ENCODE results near the gene CGNL1.

Gene CGNL1

DNA sequence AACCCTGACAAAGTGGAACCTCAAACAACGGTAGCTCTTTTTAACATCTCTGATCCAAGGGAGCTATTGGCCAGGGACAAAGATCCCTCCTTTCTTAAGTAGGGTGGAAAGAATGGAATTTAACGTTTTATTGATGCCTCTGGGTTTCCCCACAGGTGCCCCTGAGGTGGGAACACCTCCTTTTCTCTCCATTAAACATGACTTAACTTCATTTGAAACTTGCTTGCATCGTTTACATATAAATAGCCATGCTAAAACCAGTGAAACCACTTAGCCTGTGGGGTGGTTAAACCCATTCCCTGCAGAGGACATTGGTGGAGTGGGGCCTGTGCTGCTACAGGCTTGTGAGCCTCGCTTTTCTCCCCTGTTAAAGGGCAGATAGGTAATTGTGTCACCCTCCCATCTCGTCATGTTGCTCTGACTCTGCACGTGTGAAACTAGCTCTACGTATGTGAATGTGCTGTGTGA is 9.7 kb downstream of the CGNL1 start:
- no peak for DNase-seq

DNA sequence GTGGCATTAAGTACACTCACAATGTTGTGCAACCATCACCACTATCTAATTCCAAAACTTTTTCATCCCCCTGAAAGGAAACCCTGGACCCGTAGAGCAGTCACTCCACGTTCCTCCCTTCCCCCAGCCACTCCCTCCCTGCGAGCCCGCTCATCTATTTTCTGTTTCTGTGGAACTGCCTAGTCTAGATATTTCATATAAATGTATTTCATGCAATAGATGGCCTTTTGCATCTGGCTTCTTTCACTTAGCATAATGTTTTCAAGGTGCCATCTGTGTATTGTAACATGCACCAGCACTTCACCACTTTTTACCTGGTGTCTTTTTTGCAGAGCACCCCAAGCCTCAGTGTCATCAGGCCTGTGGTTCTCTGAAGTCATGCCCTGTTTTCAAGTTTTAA is 10.7 kb downstream of the CGNL1 start:
- no peak for DNase-seq

DNA sequence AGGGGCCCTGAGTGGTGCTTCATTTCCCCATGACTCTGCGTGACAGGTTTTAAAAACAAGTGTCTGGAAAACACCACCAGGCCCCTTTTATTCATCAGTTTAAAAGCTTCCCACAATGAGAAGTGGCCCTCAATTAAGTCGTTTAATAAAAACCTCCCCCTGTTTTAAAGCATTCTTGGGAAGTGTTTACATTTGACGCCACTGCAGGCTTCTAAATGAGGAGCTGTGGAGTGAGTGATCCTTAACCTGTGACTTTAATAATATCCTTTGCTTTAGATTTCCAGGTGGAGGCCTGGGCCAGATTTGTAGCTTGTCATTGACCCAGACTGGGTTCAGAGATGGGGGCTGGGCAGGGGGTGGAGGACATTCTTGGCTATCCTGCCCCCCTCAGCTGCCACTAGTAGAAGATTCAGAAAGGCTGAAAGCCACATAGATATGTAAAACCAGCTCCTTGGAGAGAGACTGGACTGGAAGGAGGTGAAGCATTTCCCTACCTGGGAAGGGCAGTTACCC is 11.3 kb downstream of the CGNL1 start:
- no peak for DNase-seq

DNA sequence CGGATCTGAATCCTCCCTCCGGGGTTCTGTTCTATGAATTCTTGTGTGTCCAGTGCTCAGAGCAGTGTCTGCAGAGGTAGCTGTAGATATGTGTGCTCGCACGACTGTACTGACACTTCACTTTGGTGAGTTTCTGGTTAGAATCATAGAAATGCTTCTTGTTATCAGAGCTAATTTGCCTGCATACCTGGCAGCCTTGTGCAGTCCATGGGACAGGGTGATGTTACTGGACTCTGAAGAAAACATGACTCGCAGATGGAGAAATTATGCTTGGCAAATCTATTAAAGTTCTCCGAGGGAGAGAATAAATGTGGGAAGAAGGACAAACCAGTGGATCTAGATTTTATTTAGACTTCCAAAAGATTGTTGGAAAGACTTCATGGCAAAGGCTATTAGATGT is 12.2 kb downstream of the CGNL1 start:
- no peak for DNase-seq

DNA sequence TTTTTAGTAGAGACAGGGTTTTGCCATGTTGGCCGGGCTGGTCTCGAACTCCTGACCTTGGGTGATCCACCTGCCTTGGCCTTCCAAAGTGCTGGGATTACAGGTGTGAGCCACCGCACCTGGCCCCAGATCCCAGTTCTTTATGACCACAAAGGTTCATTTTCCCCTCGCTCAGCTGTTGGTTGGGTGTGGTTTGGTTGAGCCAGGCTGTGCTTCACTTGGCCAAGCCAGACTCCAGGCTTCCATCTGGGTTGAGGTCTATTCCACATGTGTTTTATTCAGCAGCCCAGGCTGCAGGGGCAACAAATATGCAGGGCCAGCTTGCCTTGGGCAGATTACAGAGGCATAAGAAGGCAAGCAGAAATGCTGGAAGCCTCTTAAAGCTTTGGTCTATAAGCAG is 13.7 kb downstream of the CGNL1 start:
- DNase-seq = no peak

DNA sequence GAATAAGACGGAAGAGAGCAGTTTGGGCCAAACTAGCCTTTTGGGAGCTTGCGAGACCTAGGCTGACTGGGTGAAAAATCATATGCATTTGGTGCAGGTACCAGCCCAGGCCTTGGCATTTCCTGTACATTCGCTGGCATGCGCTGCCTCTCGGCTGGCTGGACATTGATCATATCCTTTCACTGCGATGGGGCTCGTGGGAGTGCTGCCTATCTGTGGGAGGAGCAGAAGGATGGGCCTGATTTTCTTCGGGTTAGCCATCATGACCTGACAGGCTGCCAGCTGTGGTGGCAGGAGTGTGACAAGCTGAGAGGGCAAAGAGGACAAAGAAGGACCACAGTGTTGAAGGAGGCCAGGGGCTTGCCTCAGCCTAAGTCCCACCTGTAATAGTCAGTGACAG is 14.3 kb downstream of the CGNL1 start:
- DNase-seq = no peak

DNA sequence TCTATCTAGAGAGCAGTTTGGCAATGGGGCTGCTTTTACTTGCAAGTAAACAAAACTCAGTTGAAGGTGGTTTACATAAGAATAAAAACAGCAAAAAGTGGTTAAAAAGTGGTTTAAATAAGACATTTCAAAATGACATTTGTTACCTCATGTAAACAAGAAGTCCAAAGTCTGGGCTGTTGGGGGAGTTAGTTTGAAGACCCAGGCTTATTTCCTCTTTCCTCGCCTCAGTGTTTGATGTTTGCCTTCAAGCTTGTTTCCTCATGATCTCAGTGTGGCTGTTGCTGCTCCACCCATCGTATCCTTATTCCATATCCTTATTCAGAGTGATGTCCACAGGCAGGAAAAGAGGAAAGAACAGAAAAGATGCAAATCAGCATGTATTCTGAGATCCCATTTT is 15.2 kb downstream of the CGNL1 start:
- DNase-seq = no peak

DNA sequence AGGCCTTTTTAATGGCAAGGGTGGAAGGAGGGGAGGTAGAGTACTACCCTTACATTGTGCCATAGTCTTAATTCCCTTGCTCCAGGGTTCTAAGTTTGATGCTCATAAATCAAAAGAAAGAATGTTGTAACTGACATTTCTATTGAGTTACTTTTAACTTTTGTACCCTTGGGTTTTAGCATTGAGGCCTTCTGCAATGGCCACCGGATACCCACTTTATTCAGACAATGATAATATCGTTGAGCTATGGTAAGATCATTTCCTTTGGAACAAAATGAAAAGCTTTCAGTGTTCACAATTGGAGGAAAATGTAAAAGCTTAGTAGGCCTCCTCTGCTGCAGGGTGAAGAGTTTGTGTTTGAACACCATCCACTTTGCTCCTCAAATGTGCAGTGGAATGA is 16.8 kb downstream of the CGNL1 start:
- DNase-seq = no peak

DNA sequence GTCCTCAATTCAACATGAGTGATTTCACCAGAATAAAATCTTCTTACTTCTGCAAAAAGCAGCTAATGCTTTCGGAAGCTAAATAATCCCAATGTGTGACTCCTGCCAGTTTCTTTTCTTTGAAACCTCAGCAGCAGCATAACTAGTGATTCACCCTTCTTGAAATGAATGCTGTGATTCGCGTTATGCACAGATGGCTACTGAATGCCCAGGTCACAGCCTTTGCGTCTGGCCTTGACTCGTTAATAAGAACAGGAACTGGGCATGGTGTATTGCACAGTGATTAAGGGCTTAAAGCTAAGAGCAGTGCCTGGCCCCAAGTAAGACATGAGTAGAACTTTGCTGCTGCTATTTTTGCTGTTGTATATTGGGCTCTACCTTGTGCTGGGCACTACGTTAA is 19.0 kb downstream of the CGNL1 start:
- no peak for DNase-seq

DNA sequence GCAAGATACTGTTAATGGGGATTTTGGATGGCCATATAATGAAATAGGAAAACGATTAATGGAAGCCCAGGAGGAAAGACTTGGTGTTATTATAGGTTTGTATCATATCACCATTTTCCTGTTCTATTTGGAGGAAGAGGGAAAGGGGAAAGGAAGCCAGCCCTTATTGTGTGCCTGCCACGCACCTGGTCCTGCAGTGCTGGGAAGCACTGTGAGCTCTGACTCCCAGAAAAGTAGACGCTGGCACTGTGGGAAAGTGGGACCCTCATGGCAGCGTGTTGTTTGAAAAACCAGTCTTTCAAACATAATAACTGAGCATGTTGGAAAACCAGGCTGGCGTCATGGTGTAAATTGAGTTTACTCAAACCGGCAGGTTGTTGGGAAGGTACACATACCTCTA is 22.0 kb downstream of the CGNL1 start:
- no peak for DNase-seq

DNA sequence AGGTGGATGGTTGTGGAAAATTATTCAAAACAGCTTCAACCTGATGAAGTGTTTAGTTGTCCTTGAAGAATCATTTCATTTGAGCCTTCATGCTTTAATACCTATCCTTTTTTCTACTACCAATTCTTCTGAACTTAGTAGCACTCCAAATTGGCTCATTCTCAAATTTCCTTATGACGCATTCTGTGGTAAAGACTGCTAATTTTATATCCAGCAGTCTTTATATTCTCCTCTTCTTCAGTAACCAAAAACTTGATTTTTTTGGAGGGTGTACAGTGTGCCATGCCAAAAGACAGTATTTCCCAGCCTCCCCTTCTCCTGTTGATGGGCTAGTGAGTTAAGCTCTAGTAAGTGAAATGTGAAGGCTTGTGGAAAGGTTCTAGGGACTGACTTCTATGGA is 25.2 kb downstream of the CGNL1 start:
- DNase-seq = no peak

DNA sequence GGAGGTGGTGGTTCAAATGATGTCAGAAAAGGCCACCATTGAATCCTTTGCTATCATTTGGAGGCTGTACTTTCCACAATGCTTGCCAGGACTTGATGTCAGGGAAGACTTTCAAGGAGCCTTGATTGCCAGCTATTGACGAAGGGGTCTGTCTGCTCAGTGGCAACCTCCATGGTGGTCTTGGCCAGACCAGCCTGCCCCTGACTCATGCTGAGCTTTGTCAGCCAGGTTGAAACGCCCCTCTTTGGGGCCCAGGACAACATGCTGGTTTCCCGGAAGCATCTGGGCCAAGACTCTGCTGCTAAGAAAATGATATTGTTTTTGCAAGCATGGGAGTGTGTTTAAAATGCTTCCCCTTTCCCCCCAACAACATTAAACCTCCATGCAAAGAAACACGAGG is 26.7 kb downstream of the CGNL1 start:
- no peak for DNase-seq

DNA sequence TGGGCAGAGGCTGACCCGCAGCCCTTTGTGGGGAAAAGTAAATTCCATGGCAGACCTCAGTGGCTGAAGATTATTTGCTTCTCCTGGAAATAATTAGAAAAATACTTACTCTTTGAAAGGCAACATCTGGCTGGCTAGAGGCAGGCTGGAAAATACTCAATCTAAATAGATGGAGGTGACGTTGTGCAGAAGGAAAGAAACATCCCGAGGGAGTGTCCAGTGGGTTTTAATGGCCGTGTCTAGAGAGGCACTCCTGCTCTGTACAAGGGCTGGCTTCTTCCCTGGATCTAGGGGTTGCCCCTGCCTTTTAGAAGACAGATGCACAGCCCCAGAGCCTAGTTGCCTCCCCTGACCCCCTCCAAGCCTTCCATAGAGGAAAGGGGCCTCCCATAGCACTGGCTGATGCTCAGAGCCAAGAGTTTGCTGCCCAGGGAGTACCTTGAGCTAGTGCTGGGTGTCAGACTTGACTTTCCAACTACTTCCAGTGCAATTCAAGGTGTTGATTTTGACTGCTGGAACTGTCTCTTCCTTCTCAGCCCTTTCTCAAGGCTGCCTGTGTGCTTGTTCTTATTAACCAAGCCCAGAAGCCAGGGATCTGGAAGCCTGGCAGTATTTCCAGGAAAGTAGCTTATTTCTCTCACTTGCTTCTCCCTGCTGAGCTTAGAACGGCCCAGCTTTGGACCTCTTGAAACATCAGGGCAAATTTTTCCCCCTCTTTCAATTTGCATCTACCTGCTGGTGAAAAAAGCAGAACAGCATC is 27.4 kb downstream of the CGNL1 start:
- no peak for DNase-seq

DNA sequence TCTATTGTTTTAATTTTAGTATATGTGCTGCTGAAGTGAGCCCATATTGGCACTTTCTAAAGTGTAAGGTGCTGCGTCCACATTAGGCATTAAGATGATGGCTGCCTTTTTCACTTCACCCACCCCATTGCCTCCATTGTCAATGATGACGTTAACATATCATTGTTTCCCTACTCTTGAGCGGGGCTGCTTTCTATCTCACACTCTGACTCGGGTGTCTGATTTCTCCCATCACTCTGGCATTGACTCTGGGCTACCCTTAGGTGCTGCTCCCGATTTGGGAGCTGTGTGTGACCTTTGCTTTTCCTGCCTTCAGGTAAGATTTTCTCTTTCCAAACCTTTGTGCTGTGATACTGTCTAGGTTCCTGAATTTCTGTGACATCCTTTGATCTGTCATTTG is 28.8 kb downstream of the CGNL1 start:
- no peak for DNase-seq

DNA sequence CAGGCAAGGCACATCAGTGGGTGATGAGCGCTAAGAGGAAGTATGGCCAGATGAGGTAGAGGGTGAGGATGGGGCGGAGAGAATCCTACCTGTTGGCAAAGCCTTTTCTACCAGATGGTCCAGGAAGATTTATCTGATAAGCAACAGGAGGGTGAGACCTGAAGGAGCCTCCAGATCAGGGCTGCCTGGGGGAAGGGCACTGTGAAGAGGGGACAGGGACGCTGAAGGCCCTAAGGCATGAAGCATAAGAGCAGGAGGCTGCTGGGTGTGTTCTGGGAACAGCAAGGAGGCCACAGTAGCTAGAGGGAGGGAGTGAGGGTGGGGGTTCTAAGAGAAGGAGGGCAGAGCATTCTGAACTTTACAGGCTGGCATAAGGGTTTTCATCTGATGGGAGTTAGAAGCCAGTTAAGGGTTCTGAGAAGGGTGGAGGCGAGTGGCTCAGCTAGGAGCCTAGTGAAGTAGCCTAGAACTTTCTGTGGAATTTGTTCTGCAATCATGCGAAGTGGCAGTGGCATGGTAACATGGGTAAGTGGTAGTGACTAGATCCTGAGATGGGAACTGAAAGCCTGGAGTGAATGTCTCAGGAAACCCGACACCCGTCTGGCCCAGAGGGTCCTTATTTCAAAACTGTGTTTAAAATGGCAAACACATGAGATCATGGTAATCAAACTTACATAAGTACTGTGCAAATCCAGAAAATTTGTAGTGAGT is 29.9 kb downstream of the CGNL1 start:
- DNase-seq = no peak

DNA sequence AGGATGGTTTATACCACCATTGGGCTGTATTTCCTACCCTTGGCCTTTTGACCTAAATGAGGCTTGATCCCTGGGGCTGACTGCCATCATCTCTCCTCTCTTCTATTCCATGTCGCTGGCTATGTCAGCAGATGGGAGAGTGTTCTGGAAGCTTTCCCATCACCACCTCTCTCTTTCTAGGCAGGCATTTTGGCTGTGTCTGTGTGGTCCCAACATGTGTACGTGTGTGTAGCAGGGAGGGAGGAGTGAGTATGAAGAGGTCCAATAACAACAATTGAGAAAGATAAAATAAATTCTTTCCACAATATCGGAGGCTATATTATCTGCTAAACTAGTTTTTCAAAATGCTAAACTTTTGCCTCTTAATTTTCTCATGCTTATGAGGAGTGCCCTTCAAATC is 34.1 kb downstream of the CGNL1 start:
- DNase-seq = no peak

DNA sequence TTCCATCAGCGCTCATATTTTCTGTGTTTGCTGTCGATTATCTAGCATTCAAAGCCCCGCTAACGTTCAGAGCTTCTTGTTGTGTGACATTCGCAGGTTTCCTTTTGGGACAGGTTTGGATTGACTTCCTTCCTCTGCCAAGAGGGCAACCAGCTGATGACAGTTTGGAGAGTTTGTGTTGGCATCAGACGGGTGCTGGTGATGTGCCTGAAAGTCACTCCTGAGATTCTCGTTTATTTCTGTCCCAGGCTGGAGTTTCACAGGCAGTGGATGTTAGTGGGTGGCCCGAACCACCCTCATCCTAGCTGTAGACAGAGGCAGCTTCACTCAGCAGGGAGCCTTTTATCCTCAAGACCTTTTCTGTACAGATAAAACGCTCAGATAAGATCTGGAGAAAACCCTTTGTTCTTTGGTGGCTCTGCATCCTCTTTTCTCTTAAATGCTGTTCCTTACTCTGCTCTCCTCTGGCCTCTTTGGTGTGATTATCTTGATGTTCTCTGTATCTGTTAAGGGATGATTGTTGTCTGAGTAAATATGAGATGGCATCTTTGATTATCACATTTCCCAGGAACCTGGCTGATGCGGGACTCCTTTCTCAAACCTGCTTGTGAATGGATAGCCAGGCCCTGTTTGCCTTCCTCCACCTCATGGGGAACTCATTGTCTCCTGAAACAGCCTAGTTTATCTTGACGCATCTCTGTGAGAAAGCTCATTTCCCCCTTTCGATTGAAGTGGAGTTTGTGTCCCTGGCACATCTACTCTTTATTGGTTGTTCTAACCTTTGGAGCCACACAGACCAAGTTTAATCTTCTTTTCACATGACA is 35.9 kb downstream of the CGNL1 start:
- no peak for DNase-seq

DNA sequence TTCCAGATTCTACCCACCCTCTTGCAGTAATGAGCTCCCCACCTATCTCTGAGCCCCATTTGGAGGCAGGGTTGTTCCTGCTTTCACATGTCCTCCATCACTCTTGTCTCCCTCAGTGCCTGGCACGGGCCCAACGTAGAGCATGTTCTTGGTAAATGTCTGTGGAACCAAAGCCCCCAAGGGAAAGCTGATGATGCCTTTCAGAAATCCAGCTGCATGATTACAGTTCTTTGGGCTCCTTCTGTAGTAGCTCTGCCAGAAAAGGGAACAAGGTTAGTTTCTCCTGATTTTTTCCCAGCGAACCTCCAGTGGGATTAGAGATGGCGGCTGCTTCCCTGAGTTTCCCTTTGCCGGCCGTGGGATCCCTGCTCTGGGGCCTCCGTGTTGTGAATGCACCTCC is 39.3 kb downstream of the CGNL1 start:
- no peak for DNase-seq

DNA sequence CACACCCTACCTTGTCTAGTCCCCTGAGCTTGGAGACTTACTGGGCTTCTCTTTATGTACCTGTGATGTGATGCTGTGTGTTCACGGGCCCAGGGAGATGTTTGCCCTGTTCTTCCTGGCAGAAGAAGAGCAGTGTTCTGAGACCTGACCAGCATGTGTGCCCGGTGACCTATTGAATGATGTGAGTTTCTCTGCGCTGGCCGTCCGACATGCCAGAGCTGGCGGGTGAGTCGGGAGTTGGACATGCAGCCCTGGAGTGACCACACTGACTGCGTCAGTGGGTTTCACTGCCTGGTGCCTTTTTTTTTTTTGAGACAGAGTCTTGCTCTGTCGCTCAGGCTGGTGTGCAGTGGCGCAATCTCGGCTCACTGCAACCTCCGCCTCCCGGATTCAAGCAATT is 42.3 kb downstream of the CGNL1 start:
- no peak for DNase-seq

DNA sequence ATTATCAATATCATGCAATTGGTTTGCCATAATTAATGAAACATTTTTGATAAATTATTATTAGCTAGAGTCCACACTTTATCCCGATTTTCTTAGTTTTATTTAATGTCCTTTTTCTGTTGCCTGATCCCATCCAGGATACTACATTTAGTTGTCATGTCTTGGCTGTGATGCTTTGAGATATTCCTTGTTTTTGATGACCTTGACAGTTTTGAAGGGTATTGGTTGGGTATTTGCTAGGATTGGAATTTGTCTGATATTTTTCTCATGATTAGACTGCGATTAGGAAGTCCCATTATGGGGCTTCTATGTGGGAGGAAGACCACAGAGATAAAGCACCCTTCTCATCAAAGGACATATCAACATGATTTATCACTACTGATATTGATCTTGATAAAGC is 43.0 kb downstream of the CGNL1 start:
- no peak for DNase-seq

DNA sequence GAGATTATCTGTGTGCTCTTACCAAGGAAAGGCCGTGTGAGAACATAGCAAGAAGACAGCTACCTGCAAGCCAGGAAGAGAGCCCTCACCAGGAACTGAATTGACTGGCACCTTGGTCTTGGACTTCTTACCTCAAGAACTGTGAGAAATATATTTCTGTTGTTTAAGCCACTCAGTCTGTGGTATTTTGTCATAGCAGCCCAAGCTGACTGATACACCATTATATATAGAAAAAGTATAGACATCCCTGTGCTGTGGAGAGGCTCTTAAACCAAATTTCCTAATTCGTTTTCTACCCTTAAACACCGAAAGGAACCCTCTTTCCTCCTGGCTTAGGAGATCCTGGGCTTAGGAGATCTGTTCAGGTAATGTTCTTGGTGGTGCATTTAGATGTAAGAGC is 44.8 kb downstream of the CGNL1 start:
- no peak for DNase-seq

DNA sequence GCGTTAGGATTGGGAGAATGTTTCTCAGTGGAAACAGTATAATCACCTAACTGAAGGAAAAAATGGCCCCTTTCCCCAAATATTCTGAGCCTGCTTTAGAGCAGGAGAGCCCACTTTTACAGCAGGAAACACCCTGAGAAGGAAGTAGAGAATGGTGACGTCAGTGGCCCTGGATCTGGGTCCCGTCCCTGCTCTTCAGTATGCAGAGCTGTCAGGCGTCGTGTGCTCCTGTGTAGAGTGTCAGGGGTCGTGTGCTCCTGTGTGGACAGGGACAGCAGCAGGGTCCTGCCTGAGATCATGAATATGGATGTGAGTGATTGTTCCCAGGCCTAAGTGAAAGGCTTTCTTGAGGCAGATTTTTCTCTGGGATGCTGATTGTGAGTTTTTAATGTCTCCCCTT is 45.2 kb downstream of the CGNL1 start:
- no peak for DNase-seq

DNA sequence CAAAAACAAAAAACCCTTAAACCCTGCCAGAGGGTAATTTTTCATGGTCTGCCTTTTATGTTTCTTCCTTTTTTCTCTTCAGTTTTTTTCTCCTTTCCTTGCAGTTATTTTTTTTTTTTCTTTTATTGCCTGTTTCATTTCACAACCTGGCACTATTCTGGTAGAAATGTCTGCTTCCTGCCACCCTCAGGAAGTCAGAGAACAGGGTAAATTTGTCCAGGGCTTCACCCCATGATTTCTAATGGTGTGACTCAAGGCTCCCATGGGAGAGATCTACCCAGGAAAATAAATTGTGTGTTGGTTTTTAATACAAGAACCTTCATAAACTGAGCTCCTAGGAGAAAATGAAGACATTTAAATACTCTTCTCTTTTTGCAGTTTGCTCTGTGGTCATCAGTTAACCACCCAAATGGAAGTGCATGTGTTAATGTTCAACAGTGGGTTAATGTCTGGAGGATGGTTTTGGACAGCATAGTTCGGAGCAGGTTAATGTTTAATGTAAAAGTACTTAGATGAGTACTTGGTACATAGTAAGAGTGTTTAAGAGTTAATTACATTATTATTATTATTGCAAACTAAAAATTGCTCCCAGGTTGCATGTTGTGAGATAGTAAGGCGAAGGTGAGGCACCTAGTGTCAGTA is 45.9 kb downstream of the CGNL1 start:
- no peak for DNase-seq

Data from stimulated activated CD4-positive, alpha-beta T cell treated with anti-CD3 and anti-CD28 coated beads, Interleukin-1b, Interleukin-23, amount 100 ng/mL, for 48 hours (primary cell).